ENCODE data around the gene SLC15A4.

Gene SLC15A4

DNA sequence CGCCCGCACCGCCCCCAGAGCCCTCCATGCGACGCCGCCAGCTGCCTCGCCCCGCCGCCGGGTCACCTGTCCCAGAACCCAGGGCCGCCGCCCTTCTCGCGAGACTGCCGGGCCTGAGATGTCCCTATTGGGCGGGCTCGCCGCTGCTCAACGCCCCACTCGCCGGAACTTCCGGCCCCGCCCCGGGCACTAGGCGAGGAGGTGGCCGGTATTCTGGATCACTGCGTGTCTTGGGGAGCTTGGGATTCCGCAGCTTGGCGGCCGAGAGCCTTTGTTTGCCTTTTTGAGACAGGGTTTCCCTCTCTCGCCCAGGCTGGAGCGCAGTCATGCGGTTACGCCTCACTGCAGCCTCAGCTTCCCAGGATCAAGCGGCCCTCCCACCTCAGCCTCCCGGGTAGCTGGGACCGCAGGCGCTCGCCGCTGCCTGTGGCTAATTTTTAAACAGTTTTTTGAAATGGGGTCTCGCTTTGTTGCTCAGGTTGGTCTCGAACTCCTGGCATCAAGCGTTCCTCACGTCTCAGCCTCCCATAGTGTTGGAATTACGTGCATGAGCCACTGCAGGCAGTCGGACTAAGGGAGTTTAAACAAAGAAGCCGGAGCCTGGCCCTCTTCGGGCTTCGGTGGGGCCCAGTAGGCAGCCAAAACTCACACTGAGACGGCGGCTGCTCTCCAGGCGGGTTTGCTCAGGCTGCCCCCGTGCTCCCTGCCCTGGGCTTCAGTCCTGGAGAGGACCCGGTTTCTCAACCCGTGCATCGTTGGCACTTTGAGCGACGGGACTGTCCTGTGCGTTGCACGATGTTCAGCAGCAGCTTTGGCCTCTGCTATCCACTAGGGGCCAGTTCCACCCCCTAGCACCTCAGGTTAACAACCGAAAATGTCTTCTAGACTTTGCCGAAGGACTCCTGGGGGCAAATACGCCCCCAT is at the start of gene SLC15A4:
Gene SLC15A4, minus strand, starts transcription at position 43 of the 924 bp plus-strand sequence. Its CDS starts 15 bp downstream, at position 28.
- CTCF ChIA-PET: no interaction called here
- TF ChIP-seq BHLHE40 (IDR thresholded peaks at IDR 0.05; ENCODE audit: borderline replicate concordance) (no peak), NFRKB (IDR thresholded peaks at IDR 0.05) (no peak), ELF4 (IDR thresholded peaks at IDR 0.05) (0 out of 2 replicates have a peak, but pooled peaks have one; percentile 12), ZNF384 (IDR thresholded peaks at IDR 0.05) (no peak), FOXK2 (IDR thresholded peaks at IDR 0.05) (no peak), ARNT (IDR thresholded peaks at IDR 0.05) (no peak), L3MBTL2 (conservative IDR thresholded peaks at IDR 0.05) (peak; percentile 3; the same call in 1 of the 2 replicates), HDGF (IDR thresholded peaks at IDR 0.05; ENCODE audit: borderline replicate concordance) (no peak), SP1 (IDR thresholded peaks at IDR 0.05) (no peak), TARDBP (IDR thresholded peaks at IDR 0.05) (no peak), FOXM1 (IDR thresholded peaks at IDR 0.05; ENCODE audit: borderline replicate concordance) (no peak), FOXA1 (IDR thresholded peaks at IDR 0.05) (no peak)
- TF ChIP-seq, protein P1, sequence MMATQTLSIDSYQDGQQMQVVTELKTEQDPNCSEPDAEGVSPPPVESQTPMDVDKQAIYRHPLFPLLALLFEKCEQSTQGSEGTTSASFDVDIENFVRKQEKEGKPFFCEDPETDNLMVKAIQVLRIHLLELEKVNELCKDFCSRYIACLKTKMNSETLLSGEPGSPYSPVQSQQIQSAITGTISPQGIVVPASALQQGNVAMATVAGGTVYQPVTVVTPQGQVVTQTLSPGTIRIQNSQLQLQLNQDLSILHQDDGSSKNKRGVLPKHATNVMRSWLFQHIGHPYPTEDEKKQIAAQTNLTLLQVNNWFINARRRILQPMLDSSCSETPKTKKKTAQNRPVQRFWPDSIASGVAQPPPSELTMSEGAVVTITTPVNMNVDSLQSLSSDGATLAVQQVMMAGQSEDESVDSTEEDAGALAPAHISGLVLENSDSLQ (IDR thresholded peaks at IDR 0.05): peak; percentile 98
- POLR2A ChIA-PET: interaction anchor here (0.7 to 1.9 kb wide), 5 partner anchors 9 to 34 kb away, joined by 3 to 6 read pairs (median 4); no protein-coding TSS in a partner anchor
- DNase-seq (ENCODE audit: extremely low spot score): peak; percentile 96

GRCh38 chr12:128872303-128872702 is 48.5 kb upstream of the SLC15A4 start:
- no peak for DNase-seq (ENCODE audit: extremely low spot score)
- ChIA-PET CTCF (no interaction called here), POLR2A (no interaction called here)

DNA sequence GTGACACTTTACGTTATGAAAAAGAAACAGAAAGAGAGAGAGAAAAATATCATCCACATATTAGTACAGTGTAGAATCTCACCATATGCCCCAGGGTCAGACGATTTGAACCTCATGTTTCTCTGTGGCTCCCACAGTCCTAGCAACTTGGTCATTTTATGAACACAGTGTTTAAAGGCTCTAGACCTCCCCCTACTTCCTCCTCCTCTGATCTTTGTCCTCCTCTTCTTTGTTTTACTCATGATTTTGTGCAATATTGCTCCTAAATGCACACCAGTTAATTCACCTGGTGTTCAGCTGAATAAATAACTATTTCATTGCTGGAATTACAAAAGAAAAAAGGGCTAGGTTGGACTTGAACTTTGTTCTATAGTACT is 47.7 kb upstream of the SLC15A4 start:
- ChIA-PET POLR2A (no interaction called here), CTCF (no interaction called here)
- no peak for DNase-seq (ENCODE audit: extremely low spot score)

More at GRCh38 chr12:128872303-128872702, 48.5 kb upstream of the SLC15A4 start:
- TF ChIP-seq L3MBTL2 (conservative IDR thresholded peaks at IDR 0.05) (no peak), TARDBP (IDR thresholded peaks at IDR 0.05) (no peak), SP1 (IDR thresholded peaks at IDR 0.05) (no peak), FOXK2 (IDR thresholded peaks at IDR 0.05) (no peak), ZNF384 (IDR thresholded peaks at IDR 0.05) (no peak), ELF4 (IDR thresholded peaks at IDR 0.05) (no peak), BHLHE40 (IDR thresholded peaks at IDR 0.05; ENCODE audit: borderline replicate concordance) (no peak), NFRKB (IDR thresholded peaks at IDR 0.05) (no peak), FOXM1 (IDR thresholded peaks at IDR 0.05; ENCODE audit: borderline replicate concordance) (no peak)

DNA sequence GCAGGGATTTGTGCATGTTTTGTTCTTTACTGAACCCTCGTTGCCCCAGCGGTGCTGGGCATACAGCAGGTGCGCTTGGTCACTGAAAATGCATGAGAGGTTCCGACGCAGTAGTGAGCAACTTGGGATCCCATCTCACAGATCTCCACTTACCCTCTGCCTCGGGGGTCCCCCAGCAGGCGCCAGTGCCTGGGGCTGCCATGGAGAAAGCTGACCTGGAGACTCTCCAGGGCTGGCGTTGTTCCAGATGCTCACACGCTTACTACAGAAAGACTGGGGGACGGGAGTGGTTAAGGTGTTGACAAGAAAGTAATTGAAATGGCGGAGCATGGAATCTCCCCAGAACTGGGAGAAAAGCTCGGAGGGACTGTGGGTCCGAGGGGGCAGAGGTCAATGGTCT is 43.7 kb upstream of the SLC15A4 start:
- DNase-seq (ENCODE audit: extremely low spot score): no peak
- ChIA-PET CTCF (no interaction called here), POLR2A (no interaction called here)
- no peak for TF ChIP-seq FOXM1 (IDR thresholded peaks at IDR 0.05; ENCODE audit: borderline replicate concordance)
- TF ChIP-seq CTBP1 (IDR thresholded peaks at IDR 0.05; ENCODE audit: borderline replicate concordance): no peak
- TF ChIP-seq FOXK2 (IDR thresholded peaks at IDR 0.05): no peak
- no peak for TF ChIP-seq ARNT (IDR thresholded peaks at IDR 0.05)
- no peak for TF ChIP-seq LEF1 (IDR thresholded peaks at IDR 0.05; ENCODE audit: borderline replicate concordance)
- TF ChIP-seq NFRKB (IDR thresholded peaks at IDR 0.05): no peak
- TF ChIP-seq, protein P1 (IDR thresholded peaks at IDR 0.05): no peak
- no peak for TF ChIP-seq L3MBTL2 (conservative IDR thresholded peaks at IDR 0.05)
- no peak for TF ChIP-seq ZNF384 (IDR thresholded peaks at IDR 0.05)
- no peak for TF ChIP-seq BHLHE40 (IDR thresholded peaks at IDR 0.05; ENCODE audit: borderline replicate concordance)
- TF ChIP-seq TARDBP (IDR thresholded peaks at IDR 0.05): no peak
- TF ChIP-seq SUZ12 (IDR thresholded peaks at IDR 0.05): no peak
- TF ChIP-seq FOXA1 (IDR thresholded peaks at IDR 0.05): no peak
- no peak for TF ChIP-seq ELF4 (IDR thresholded peaks at IDR 0.05)
- TF ChIP-seq HDGF (IDR thresholded peaks at IDR 0.05; ENCODE audit: borderline replicate concordance): no peak
- TF ChIP-seq SP1 (IDR thresholded peaks at IDR 0.05): no peak

More for the DNA sequence above, 47.7 kb upstream of the SLC15A4 start:
- TF ChIP-seq SP1 (IDR thresholded peaks at IDR 0.05) (no peak), ARNT (IDR thresholded peaks at IDR 0.05) (no peak), HDGF (IDR thresholded peaks at IDR 0.05; ENCODE audit: borderline replicate concordance) (no peak), SUZ12 (IDR thresholded peaks at IDR 0.05) (no peak), CTBP1 (IDR thresholded peaks at IDR 0.05; ENCODE audit: borderline replicate concordance) (no peak), BHLHE40 (IDR thresholded peaks at IDR 0.05; ENCODE audit: borderline replicate concordance) (no peak), ELF4 (IDR thresholded peaks at IDR 0.05) (no peak), ZNF384 (IDR thresholded peaks at IDR 0.05) (no peak), FOXK2 (IDR thresholded peaks at IDR 0.05) (no peak), L3MBTL2 (conservative IDR thresholded peaks at IDR 0.05) (no peak), FOXM1 (IDR thresholded peaks at IDR 0.05; ENCODE audit: borderline replicate concordance) (no peak), FOXA1 (IDR thresholded peaks at IDR 0.05) (no peak), LEF1 (IDR thresholded peaks at IDR 0.05; ENCODE audit: borderline replicate concordance) (no peak), NFRKB (IDR thresholded peaks at IDR 0.05) (no peak), TARDBP (IDR thresholded peaks at IDR 0.05) (no peak)
- TF ChIP-seq, protein P1 (IDR thresholded peaks at IDR 0.05): no peak

DNA sequence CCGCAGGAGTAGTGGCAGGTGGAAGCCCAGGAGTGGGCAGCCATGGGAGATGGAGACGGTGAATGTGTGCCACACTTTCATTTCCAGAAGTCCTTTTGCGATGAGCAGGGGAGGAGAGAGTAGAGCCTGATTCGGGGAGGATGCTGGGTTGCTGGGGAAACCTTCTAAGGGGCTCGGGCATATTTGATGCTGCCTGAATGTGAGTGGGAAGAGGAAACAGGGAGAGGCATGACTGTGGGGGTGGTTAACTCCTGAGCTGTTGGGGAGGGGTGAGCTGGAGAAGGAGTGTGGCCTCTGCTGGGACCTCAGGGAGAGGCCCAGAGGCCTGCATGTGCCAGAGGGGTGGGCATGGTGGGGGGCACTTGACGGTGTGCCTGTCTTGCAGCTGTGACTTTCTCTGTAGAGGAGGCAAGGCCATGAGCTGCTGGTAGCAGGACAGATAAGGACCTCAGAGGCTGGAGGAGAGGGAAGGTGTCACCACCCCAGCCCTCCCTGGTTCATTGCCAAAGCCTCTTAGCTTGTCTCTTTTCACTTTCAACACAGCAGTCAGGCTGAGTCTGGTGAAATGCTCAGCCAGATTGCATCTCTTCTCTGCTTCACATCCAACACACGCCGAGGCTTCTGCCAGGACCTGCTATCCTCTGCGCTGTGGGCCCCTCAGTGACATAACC is 40.9 kb upstream of the SLC15A4 start:
- no peak for TF ChIP-seq LEF1 (IDR thresholded peaks at IDR 0.05; ENCODE audit: borderline replicate concordance)
- TF ChIP-seq BHLHE40 (IDR thresholded peaks at IDR 0.05; ENCODE audit: borderline replicate concordance): no peak
- TF ChIP-seq ZNF384 (IDR thresholded peaks at IDR 0.05): no peak
- TF ChIP-seq CTBP1 (IDR thresholded peaks at IDR 0.05; ENCODE audit: borderline replicate concordance): no peak
- no peak for TF ChIP-seq L3MBTL2 (conservative IDR thresholded peaks at IDR 0.05)
- no peak for TF ChIP-seq NFRKB (IDR thresholded peaks at IDR 0.05)
- TF ChIP-seq SUZ12 (IDR thresholded peaks at IDR 0.05): no peak
- TF ChIP-seq TARDBP (IDR thresholded peaks at IDR 0.05): no peak
- no peak for TF ChIP-seq FOXM1 (IDR thresholded peaks at IDR 0.05; ENCODE audit: borderline replicate concordance)
- TF ChIP-seq SP1 (IDR thresholded peaks at IDR 0.05): no peak
- TF ChIP-seq ARNT (IDR thresholded peaks at IDR 0.05): no peak
- no peak for TF ChIP-seq ELF4 (IDR thresholded peaks at IDR 0.05)
- TF ChIP-seq FOXA1 (IDR thresholded peaks at IDR 0.05): no peak
- no peak for TF ChIP-seq HDGF (IDR thresholded peaks at IDR 0.05; ENCODE audit: borderline replicate concordance)
- TF ChIP-seq, protein P1 (IDR thresholded peaks at IDR 0.05): no peak
- TF ChIP-seq FOXK2 (IDR thresholded peaks at IDR 0.05): no peak

More for the DNA sequence above, 40.9 kb upstream of the SLC15A4 start:
- DNase-seq (ENCODE audit: extremely low spot score): no peak
- ChIA-PET CTCF (no interaction called here), POLR2A (no interaction called here)

Measured in HEK293T (cell line).